HepG2 (cell line): ENCODE results near the gene ETV6. TPM values are rescaled to one million over a fixed set of nuclear protein-coding genes. Genes with fewer than 3 reads are reported as not detected.

Experiments
- ATAC-seq: fragments of 200-7000 bp; cut with Tn5 transposase; 3 replicates; pipeline ENCODE4 v1.9.1; 2020; ENCODE audit warnings: mild to moderate bottlenecking, moderate library complexity
- BruUV-seq: library from RNA; stranded (reverse); fragments of 400-500 nt; replicated peaks from 2 replicates; lab custom pipeline; 2021; lab: Mats Ljungman, UMichigan
- CTCF ChIA-PET: fragments of 300-600 bp; formaldehyde crosslinking; extraction: SDS; loops from one replicate; lab custom pipeline; 2021; ENCODE audit warnings: low total read pairs, inconsistent platforms, low intra/inter-chr PET ratio; lab: Yijun Ruan, JAX
- POLR2A ChIA-PET: fragments of 350-600 bp; sonication (Branson Sonifier 250); formaldehyde crosslinking; loops from one replicate; lab custom pipeline; 2020; ENCODE audit warnings: antibody characterized with exemption, inconsistent platforms; lab: Yijun Ruan, JAX
- DNase-seq: peaks from one replicate; pipeline ENCODE4 v3.0.0-alpha.2; 2015; ENCODE audit warnings: low spot score
- FAIRE-seq: peaks from 3 replicates; lab custom pipeline; 2011; peaks lifted over from hg19 to GRCh38; lab: Jason Lieb, UNC
- H2AFZ ChIP-seq: one replicate; pipeline ENCODE4 v1.6.1; 2011; ENCODE audit warnings: low read length, inconsistent platforms
- H3K27ac ChIP-seq: fragments of 300-600 bp; 3 replicates; pipeline ENCODE4 v1.8.0; 2011; ENCODE audit warnings: mixed run types, mild to moderate bottlenecking, mixed read lengths, low read length, inconsistent platforms; ENCODE audit not compliant: insufficient read depth; ENCODE audit errors: extremely low read length
- H3K27me3 ChIP-seq, 2 experiments: fragments of 200-600 bp in 1 of 2; 2 replicates in 1 of 2; 3 replicates in 1 of 2; pipeline versions ENCODE4 v1.6.0 to v1.8.0; 2011; ENCODE audit warnings: low read length in 2 of 2, mild to moderate bottlenecking in 2 of 2, moderate library complexity in 2 of 2, inconsistent platforms in 1 of 2; ENCODE audit not compliant: insufficient read depth in 2 of 2, control insufficient read depth in 1 of 2
- H3K36me3 ChIP-seq, 2 experiments: fragments of 200-600 bp in 1 of 2; replicated peaks in 1 of 2; 2 replicates in 1 of 2; 3 replicates in 1 of 2; pipeline versions ENCODE4 v1.5.1 to v1.8.0; 2011; ENCODE audit warnings: low read length in 2 of 2, inconsistent platforms in 1 of 2; ENCODE audit not compliant: insufficient read depth in 2 of 2, control insufficient read depth in 1 of 2
- H3K4me1 ChIP-seq: 2 replicates; pipeline ENCODE4 v1.5.1; 2012; ENCODE audit warnings: low read length, inconsistent platforms; ENCODE audit not compliant: insufficient read depth
- H3K4me2 ChIP-seq: 2 replicates; pipeline ENCODE4 v1.6.0; 2011; ENCODE audit warnings: low read depth, low read length, inconsistent platforms
- H3K4me3 ChIP-seq, 3 experiments: fragments of 200-600 bp in 1 of 3; sonication (generic), shearing (Covaris generic) in 1 of 3; replicated peaks in 1 of 3; 2 replicates each; pipeline ENCODE4 v1.5.1; 2011 to 2016; ENCODE audit warnings: low read length in 3 of 3, inconsistent platforms in 2 of 3, low read depth in 2 of 3, mild to moderate bottlenecking in 2 of 3, control low read depth in 1 of 3, mixed read lengths in 1 of 3; ENCODE audit not compliant: insufficient read depth in 1 of 3
- H3K79me2 ChIP-seq: one replicate; pipeline ENCODE4 v1.6.1; 2011; ENCODE audit warnings: low read length, inconsistent platforms; ENCODE audit not compliant: insufficient read depth
- H3K9ac ChIP-seq: 2 replicates; pipeline ENCODE4 v1.6.0; 2011; ENCODE audit warnings: mild to moderate bottlenecking, low read depth, low read length, inconsistent platforms; ENCODE audit not compliant: insufficient read depth
- H3K9me3 ChIP-seq: 2 replicates; pipeline ENCODE4 v1.5.1; 2012; ENCODE audit warnings: mild to moderate bottlenecking, low read length
- H4K20me1 ChIP-seq: 2 replicates; pipeline ENCODE4 v1.6.0; 2011; ENCODE audit warnings: inconsistent platforms, mild to moderate bottlenecking, low read length, moderate library complexity; ENCODE audit not compliant: insufficient read depth
- ARNT ChIP-seq: fragments of 450-650 bp; IDR thresholded peaks from 2 replicates; pipeline ENCODE4 v1.6.1; 2017
- ATF2 ChIP-seq: sonication (generic); formaldehyde crosslinking; IDR thresholded peaks from 2 replicates; pipeline ENCODE4 v1.4.0; 2020; ENCODE audit warnings: missing genetic modification reagents
- EEA1 ChIP-seq: sonication (generic); formaldehyde crosslinking; IDR thresholded peaks from 2 replicates; pipeline ENCODE4 v1.5.1; 2020; ENCODE audit warnings: mild to moderate bottlenecking, missing genetic modification reagents, borderline replicate concordance
- MEIS2 ChIP-seq: sonication (generic); formaldehyde crosslinking; IDR thresholded peaks from 2 replicates; pipeline ENCODE4 v1.9.0; 2021; ENCODE audit warnings: mild to moderate bottlenecking, missing genetic modification reagents
- PLRG1 ChIP-seq: fragments of 450-650 bp; conservative IDR thresholded peaks from 2 replicates; pipeline ENCODE4 v1.6.1; 2016
- RNF2 ChIP-seq: fragments of 450-650 bp; conservative IDR thresholded peaks from 2 replicates; pipeline ENCODE4 v1.6.1; 2016; ENCODE audit warnings: low read depth
- RXRA ChIP-seq: sonication (generic); formaldehyde crosslinking; IDR thresholded peaks from 2 replicates; pipeline ENCODE4 v1.5.1; 2020; ENCODE audit warnings: missing genetic modification reagents
- SKIL ChIP-seq: sonication (generic); formaldehyde crosslinking; IDR thresholded peaks from 2 replicates; pipeline ENCODE4 v1.8.0; 2022; ENCODE audit warnings: missing genetic modification reagents, mild to moderate bottlenecking, moderate library complexity, borderline replicate concordance
- SP1 ChIP-seq, 2 experiments: fragments of 450-650 bp in 1 of 2; sonication (generic) in 1 of 2; formaldehyde crosslinking in 1 of 2; IDR thresholded peaks; 2 replicates each; pipeline versions ENCODE4 v1.4.0 to v1.6.1; 2016 to 2020; ENCODE audit warnings: missing genetic modification reagents in 1 of 2
- THAP9 ChIP-seq: sonication (generic); formaldehyde crosslinking; IDR thresholded peaks from 2 replicates; pipeline ENCODE4; 2020; ENCODE audit warnings: missing genetic modification reagents, mild to moderate bottlenecking, borderline replicate concordance
- TRIM22 ChIP-seq: fragments of 450-650 bp; IDR thresholded peaks from 2 replicates; pipeline ENCODE4 v1.6.1; 2017
- ZFP36L1 ChIP-seq: sonication (generic); formaldehyde crosslinking; IDR thresholded peaks from 2 replicates; pipeline ENCODE4 v1.8.0; 2022; ENCODE audit warnings: mild to moderate bottlenecking, missing genetic modification reagents, moderate library complexity
- ZNF781 ChIP-seq: sonication (generic); formaldehyde crosslinking; IDR thresholded peaks from 2 replicates; pipeline ENCODE4 v1.5.1; 2020; ENCODE audit warnings: borderline replicate concordance, mild to moderate bottlenecking, missing genetic modification reagents; ENCODE audit errors: not compliant biosample characterization
- ZNF83 ChIP-seq: sonication (generic); formaldehyde crosslinking; IDR thresholded peaks from 2 replicates; pipeline ENCODE4 v1.4.0; 2020; ENCODE audit warnings: missing genetic modification reagents, mild to moderate bottlenecking, borderline replicate concordance
- ZNF839 ChIP-seq: sonication (generic); formaldehyde crosslinking; IDR thresholded peaks from 2 replicates; pipeline ENCODE4 v1.4.0; 2020; ENCODE audit warnings: missing genetic modification reagents, mild to moderate bottlenecking, borderline replicate concordance
- WGBS: methylation state at CpG from one replicate; pipeline ENCODE4 v1.1.6; 2017; ENCODE audit warnings: low lambda C conversion rate; 5-methylcytosine and 5-hydroxymethylcytosine counted together
- in situ Hi-C: cut with HindIII; loops from 2 replicates; pipeline ENCODE4 v1.10.0; 2017; ENCODE audit warnings: low pct_unique_long_range_greater_than_20kb; ENCODE audit not compliant: extremely low pct_ligation_motif_present
- intact Hi-C: fragments of 100-400 bp; cut with micrococcal nuclease; formaldehyde crosslinking; loops from one replicate; pipeline ENCODE4 v1.10.0; 2022; ENCODE audit not compliant: unreplicated experiment
- polyA plus RNA-seq, 8 experiments: library from polyadenylated mRNA; depleted of rRNA in 3 of 8; stranded (reverse) in 7 of 8; unstranded in 1 of 8; fragments of >200 nt; fragmentation: Illumina TruSeq in 4 of 8; extraction: Trizol in 4 of 8; gene quantifications; 2 replicates each; pipeline versions ENCODE4 v1.2.1 to v1.2.3, GENCODE V29; 2011 to 2016; ENCODE audit warnings: low read depth in 4 of 8, missing spikeins in 1 of 8, mixed read lengths in 1 of 8; ENCODE audit not compliant: insufficient read depth in 1 of 8
- total RNA-seq, 5 experiments: library from RNA; depleted of rRNA; stranded (reverse); fragments of >200 nt; fragmentation: Illumina TruSeq; extraction: Trizol; gene quantifications; 2 replicates each; pipeline ENCODE4 v1.2.3, GENCODE V29; 2016; ENCODE audit warnings: low read depth in 1 of 5
- TF ChIP-seq, protein P1 (sequence below): sonication (generic); formaldehyde crosslinking; IDR thresholded peaks from 2 replicates; pipeline ENCODE4 v1.8.0; 2022; ENCODE audit warnings: mild to moderate bottlenecking, missing genetic modification reagents, borderline replicate concordance

The ETV6 gene
- total and polyA plus RNA-seq, 2 of the 13 experiments (the other 11 are each of a cell fraction or from before 2014, with no cell fraction given) = 2.2 to 3.0 TPM

DNA sequence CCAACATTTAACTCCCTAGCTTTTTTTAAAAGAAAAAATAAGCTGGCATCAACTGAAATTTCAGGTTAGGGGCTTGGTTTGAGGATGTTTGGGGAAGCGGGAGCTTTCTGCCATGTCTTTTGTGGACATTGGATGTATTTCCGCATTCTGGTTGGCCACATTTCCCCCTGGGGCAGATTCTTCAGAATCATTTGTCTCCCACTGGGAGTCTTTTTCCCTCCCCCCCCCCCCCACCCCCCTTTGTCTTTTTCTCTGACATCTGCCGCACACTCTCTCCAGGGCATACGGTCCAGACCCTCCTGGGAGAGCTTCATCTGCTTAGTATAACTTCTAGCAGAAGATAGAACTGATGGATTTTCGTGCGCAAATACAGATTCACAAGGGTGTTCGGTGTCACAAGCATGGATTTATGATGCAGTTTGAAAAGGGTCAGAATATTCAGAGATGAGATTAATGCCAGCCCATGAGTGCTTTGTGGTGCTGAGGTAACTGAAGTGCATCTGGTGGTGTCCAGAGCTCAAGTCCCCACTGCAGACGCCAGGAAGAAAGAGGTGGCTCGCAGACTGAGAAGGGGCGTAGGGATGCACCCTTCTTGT is 40.2 kb downstream of the ETV6 start:
- H2AFZ ChIP-seq = no peak overlapping the region
- ChIA-PET POLR2A (no interaction called here), CTCF (no interaction called here)
- no peak overlapping the region for H3K4me3 ChIP-seq
- no TSS peak for BruUV-seq
- FAIRE-seq (no peak), DNase-seq (no peak), ATAC-seq (no peak)
- 97% methylated on average over 10 of the region's 10 CpGs for WGBS
- in situ Hi-C loops = no loop called here
- no peaks in the 10 kb centered on the region for H4K20me1 ChIP-seq
- TF ChIP-seq ATF2 (CRISPR knock-in tag) = no peak
- no peak for TF ChIP-seq THAP9 (CRISPR knock-in tag)
- no peak for TF ChIP-seq EEA1 (CRISPR knock-in tag)
- no peak for TF ChIP-seq RXRA (CRISPR knock-in tag)
- no peak for TF ChIP-seq ARNT
- TF ChIP-seq ZFP36L1 (CRISPR knock-in tag) = no peak
- TF ChIP-seq ZNF83 (CRISPR knock-in tag) = no peak
- TF ChIP-seq PLRG1 = no peak
- no peak for TF ChIP-seq ZNF839 (CRISPR knock-in tag)
- TF ChIP-seq SKIL = no peak
- no peak for TF ChIP-seq RNF2
- no peak for TF ChIP-seq SP1 (IDR thresholded peaks at IDR 0.05)
- TF ChIP-seq SP1 (CRISPR knock-in tag; IDR thresholded peaks at IDR 0.05) = no peak
- no peak for TF ChIP-seq ZNF781 (CRISPR knock-in tag)
- TF ChIP-seq, protein P1, sequence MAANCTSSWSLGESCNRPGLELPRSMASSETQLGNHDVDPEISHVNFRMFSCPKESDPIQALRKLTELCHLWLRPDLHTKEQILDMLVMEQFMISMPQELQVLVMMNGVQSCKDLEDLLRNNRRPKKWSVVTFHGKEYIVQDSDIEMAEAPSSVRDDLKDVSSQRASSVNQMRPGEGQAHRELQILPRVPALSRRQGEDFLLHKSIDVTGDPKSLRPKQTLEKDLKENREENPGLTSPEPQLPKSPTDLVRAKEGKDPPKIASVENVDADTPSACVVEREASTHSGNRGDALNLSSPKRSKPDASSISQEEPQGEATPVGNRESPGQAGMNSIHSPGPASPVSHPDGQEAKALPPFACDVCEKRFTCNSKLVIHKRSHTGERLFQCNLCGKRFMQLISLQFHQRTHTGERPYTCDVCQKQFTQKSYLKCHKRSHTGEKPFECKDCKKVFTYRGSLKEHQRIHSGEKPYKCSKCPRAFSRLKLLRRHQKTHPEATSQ = no peak
- TF ChIP-seq MEIS2 = no peak
- no peak for TF ChIP-seq TRIM22
- no peaks in the 10 kb centered on the region for H3K36me3 ChIP-seq
- no peak overlapping the region for H3K4me2 ChIP-seq
- H3K27me3 ChIP-seq = no peaks in the 10 kb centered on the region
- H3K9me3 ChIP-seq = no peaks in the 10 kb centered on the region
- intact Hi-C loops = no loop called here
- H3K79me2 ChIP-seq = no peaks in the 10 kb centered on the region
- H3K27ac ChIP-seq = no peak overlapping the region
- H3K4me1 ChIP-seq = peaks cover 27% of the 10 kb centered on the region
- H3K9ac ChIP-seq = no peak overlapping the region
